ENCODE results near the gene STPG4.

DNA sequence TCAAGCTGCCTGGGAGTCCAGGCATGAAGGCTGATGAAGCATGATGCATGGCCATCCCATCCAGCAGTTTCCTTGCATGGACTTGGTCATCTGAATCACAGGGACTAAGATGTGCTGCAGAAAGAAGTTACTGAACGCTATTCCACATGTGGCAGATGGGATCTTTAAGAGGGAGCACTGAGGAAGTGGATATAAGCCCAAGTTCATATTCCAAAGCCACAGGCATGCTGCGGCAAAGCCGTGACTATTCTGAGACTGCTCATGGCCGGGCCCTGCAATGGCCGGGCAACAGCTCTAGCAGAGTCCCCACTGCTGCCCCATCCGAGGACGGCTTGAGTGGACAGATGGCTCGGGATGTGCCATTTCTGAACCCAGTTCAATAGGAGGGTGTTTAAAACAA, 61.5 kb downstream of the STPG4 start:
- TF ChIP-seq EP300 (IDR thresholded peaks at IDR 0.05) (no peak), POLR2AphosphoS5 (IDR thresholded peaks at IDR 0.05) (no peak), POLR2A (IDR thresholded peaks at IDR 0.05) (no peak)
- TF ChIP-seq, protein P1, sequence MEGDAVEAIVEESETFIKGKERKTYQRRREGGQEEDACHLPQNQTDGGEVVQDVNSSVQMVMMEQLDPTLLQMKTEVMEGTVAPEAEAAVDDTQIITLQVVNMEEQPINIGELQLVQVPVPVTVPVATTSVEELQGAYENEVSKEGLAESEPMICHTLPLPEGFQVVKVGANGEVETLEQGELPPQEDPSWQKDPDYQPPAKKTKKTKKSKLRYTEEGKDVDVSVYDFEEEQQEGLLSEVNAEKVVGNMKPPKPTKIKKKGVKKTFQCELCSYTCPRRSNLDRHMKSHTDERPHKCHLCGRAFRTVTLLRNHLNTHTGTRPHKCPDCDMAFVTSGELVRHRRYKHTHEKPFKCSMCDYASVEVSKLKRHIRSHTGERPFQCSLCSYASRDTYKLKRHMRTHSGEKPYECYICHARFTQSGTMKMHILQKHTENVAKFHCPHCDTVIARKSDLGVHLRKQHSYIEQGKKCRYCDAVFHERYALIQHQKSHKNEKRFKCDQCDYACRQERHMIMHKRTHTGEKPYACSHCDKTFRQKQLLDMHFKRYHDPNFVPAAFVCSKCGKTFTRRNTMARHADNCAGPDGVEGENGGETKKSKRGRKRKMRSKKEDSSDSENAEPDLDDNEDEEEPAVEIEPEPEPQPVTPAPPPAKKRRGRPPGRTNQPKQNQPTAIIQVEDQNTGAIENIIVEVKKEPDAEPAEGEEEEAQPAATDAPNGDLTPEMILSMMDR (IDR thresholded peaks at IDR 0.05): no peak

All from upper lobe of left lung (tissue), 4 donors.